Measurements from ENCODE around the gene DLX3. TPM values are rescaled to one million over a fixed set of nuclear protein-coding genes. Genes with fewer than 3 reads are reported as not detected.

DLX3 gene
- total RNA-seq, 1 donor from 2014 or later, result not detected

DNA sequence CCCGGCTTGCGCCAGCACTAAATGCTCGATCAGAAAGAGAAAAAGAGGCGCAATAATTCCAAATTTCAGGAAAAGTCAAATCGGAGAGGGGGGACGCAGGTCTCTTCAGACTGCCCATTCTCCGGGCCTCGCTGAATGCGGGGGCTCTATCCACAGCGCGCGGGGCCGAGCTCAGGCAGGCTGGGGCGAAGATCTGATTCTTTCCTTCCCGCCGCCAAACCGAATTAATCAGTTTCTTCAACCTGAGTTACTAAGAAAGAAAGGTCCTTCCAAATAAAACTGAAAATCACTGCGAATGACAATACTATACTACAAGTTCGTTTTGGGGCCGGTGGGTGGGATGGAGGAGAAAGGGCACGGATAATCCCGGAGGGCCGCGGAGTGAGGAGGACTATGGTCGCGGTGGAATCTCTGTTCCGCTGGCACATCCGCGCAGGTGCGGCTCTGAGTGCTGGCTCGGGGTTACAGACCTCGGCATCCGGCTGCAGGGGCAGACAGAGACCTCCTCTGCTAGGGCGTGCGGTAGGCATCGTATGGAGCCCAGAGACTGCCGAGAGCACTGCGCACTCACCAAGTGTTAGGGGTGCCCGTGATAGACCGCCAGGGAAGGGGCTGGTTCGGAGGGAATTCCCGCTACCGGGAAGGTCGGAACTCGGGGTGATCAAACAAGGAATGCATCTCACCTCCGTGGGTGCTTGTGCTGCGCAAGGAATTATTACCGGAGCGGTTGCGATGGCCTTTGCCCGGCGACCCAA is 30.1 kb downstream of the DLX3 start:
- Histone ChIP-seq H3K4me3 (ENCODE audit: low read depth, low read length) (no peak overlapping the region), H3K36me3 (ENCODE audit: control insufficient read depth, insufficient read depth, low read length) (no peaks in the 10 kb centered on the region), H3K27me3 (ENCODE audit: control insufficient read depth, insufficient read depth, low read length) (peaks cover 59% of the 10 kb centered on the region)
- DNase-seq (ENCODE audit: low read depth), result no peak
- FAIRE-seq, result no peak
- TF ChIP-seq, protein P1, sequence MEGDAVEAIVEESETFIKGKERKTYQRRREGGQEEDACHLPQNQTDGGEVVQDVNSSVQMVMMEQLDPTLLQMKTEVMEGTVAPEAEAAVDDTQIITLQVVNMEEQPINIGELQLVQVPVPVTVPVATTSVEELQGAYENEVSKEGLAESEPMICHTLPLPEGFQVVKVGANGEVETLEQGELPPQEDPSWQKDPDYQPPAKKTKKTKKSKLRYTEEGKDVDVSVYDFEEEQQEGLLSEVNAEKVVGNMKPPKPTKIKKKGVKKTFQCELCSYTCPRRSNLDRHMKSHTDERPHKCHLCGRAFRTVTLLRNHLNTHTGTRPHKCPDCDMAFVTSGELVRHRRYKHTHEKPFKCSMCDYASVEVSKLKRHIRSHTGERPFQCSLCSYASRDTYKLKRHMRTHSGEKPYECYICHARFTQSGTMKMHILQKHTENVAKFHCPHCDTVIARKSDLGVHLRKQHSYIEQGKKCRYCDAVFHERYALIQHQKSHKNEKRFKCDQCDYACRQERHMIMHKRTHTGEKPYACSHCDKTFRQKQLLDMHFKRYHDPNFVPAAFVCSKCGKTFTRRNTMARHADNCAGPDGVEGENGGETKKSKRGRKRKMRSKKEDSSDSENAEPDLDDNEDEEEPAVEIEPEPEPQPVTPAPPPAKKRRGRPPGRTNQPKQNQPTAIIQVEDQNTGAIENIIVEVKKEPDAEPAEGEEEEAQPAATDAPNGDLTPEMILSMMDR (IDR thresholded peaks at IDR 0.05; ENCODE audit: insufficient read depth, low read length, severe bottlenecking), result no peak

DNA sequence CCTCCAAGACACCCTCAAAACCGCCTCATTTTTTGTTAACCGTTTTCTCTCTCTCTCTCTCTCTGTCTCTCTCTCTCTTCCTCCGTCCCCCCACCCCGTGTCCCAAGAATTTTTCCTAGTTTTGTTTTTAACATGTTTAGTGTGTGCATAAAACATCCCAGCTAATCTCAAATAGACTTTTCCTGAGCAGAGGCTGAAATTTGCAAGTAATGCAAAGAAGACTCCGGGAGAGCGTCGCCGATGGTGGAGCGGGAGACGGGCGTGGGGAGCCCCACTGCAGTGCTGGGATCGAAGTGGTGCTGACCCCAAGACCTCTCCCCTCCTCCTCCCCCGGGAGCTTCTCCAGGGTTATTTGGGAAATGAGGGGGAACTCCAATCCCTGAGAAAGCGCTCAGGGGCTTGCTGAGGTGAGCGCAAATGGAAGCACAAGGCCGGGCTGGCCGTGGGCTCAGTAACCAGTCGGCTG is 30.7 kb downstream of the DLX3 start:
- Histone ChIP-seq H3K36me3 (ENCODE audit: control insufficient read depth, insufficient read depth, low read length) (no peaks in the 10 kb centered on the region), H3K27me3 (ENCODE audit: control insufficient read depth, insufficient read depth, low read length) (peaks cover 55% of the 10 kb centered on the region), H3K4me3 (ENCODE audit: low read depth, low read length) (no peak overlapping the region)
- no peak for FAIRE-seq
- no peak for DNase-seq (ENCODE audit: low read depth)
- TF ChIP-seq, protein P1 (IDR thresholded peaks at IDR 0.05; ENCODE audit: insufficient read depth, low read length, severe bottlenecking), result no peak

DNA sequence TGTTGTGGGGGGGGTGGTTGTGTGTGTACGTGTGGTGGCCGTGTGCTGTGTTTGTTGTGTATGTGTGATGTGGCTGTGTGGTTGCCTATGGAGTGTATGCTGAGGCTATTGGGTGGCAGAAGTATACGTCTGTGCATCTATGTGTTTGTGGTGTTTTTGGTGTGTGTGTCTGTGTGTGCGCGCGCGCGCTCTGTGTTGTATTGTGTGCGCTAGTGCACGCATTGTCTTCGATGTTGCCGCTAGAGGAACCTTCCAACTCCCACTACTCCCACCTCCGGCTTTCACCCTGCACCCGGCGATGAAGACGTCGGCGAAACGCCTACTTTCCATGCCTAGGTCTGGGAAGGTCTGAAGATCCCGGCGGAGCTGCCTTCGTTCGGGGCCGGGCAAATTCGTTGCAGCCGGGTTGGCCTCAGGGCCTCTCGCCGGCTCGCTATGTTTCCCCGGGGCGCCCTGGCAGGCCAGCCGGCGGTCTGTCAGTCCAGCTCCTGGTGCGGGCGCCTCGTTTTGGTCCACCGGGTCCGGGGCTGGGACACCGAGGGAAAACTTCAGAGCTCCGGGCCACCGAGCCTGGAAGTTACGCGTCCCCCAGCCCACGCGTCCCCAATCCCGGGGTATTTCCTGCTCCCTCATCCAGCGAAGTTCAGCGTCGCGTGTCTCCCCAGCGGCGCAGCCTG is 31.3 kb downstream of the DLX3 start:
- TF ChIP-seq, protein P1 (IDR thresholded peaks at IDR 0.05; ENCODE audit: insufficient read depth, low read length, severe bottlenecking), result no peak
- H3K27me3 ChIP-seq (ENCODE audit: control insufficient read depth, insufficient read depth, low read length), result peaks cover 53% of the 10 kb centered on the region
- DNase-seq (ENCODE audit: low read depth), result no peak
- no peak overlapping the region for H3K4me3 ChIP-seq (ENCODE audit: low read depth, low read length)
- no peaks in the 10 kb centered on the region for H3K36me3 ChIP-seq (ENCODE audit: control insufficient read depth, insufficient read depth, low read length)
- no peak for FAIRE-seq

DNA sequence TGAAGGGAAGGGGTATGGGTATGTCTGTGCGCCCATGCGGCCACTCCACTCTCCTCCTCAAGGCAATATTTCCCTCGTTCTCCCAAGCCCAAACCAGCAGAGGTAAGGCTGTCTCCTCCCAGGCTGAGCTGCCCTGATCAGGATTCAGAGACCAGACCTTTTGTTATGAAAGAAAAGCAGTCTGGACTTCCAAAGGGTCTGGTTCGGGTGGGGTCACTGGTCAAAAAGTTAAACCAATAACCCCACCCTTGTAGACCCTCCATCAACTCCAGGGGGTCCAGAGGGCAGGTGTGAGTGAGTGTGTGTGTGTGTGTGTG is 31.8 kb downstream of the DLX3 start:
- FAIRE-seq (no peak), DNase-seq (ENCODE audit: low read depth) (no peak)
- H3K27me3 ChIP-seq (ENCODE audit: control insufficient read depth, insufficient read depth, low read length), result peaks cover 53% of the 10 kb centered on the region
- H3K36me3 ChIP-seq (ENCODE audit: control insufficient read depth, insufficient read depth, low read length), result no peaks in the 10 kb centered on the region
- no peak overlapping the region for H3K4me3 ChIP-seq (ENCODE audit: low read depth, low read length)
- TF ChIP-seq, protein P1 (IDR thresholded peaks at IDR 0.05; ENCODE audit: insufficient read depth, low read length, severe bottlenecking), result no peak

DNA sequence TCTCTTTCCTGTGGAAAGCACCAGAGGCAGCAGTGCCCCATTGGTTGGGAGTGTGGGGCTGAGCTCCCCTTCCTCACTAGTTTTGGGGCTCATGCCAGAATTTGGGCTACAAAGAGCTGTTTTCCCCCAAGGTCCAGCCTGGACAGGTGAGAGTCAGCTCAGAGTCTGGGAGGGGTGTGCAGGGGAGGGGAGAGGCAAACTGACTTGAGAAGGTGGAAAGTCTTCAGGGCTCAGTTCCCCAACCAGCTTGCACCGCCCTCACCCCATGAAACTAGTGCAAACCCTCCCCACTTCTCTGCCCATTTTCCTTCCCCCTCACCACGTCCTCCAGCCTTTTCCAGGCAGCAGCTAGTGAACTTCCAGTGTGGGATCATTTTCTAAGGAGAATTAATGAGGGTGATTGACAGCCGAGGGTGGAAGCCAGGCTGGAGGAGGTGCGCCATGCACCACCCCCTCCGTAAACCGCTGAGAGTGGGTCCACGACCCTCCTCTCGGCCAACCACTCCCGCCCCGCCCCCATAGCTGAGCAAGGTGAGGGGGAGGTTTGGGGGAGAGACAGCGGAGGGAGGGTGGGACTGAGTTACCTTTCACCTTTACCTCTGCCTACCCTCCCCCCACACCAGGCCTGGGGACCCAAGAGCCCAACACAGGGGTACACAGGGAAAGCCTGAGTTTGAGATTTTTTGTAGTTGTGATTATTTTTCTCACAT is 32.3 kb downstream of the DLX3 start:
- H3K27me3 ChIP-seq (ENCODE audit: control insufficient read depth, insufficient read depth, low read length), result peaks cover 53% of the 10 kb centered on the region
- no peak overlapping the region for H3K4me3 ChIP-seq (ENCODE audit: low read depth, low read length)
- H3K36me3 ChIP-seq (ENCODE audit: control insufficient read depth, insufficient read depth, low read length), result no peaks in the 10 kb centered on the region
- TF ChIP-seq, protein P1 (IDR thresholded peaks at IDR 0.05; ENCODE audit: insufficient read depth, low read length, severe bottlenecking), result no peak
- FAIRE-seq (no peak), DNase-seq (ENCODE audit: low read depth) (no peak)
